Vagina (tissue), 2 donors: ENCODE measurements around the gene RHBDL3. TPM values are rescaled to one million over a fixed set of nuclear protein-coding genes. Genes with fewer than 3 reads are reported as not detected.

Experiments used
- DNase-seq, 2 donors: peaks; one replicate each; pipeline ENCODE4 v3.0.0-alpha.2; 2017; ENCODE audit errors: extremely low spot score in 2 of 2
- H3K27ac ChIP-seq: fragments of 200-600 bp; sonication (generic); one replicate; pipeline ENCODE4 v1.5.1; 2019
- H3K27me3 ChIP-seq: fragments of 200-600 bp; sonication (generic); one replicate; pipeline ENCODE4 v1.5.1; 2019
- H3K36me3 ChIP-seq, 2 donors: fragments of 200-600 bp; sonication (generic); one replicate each; pipeline ENCODE4 v1.5.1; 2017 to 2019
- H3K4me1 ChIP-seq: fragments of 200-600 bp; sonication (generic); one replicate; pipeline ENCODE4 v1.5.1; 2019
- H3K4me3 ChIP-seq, 2 donors: fragments of 200-600 bp; sonication (generic); 1 replicate in 1 of 2; 2 replicates in 1 of 2; pipeline ENCODE4 v1.5.1; 2016 to 2019
- H3K9me3 ChIP-seq: fragments of 200-600 bp; sonication (generic); one replicate; pipeline ENCODE4 v1.5.1; 2019
- CTCF ChIP-seq, 3 experiments: fragments of 450-650 bp in 2 of 3; fragments of 200-600 bp in 1 of 3; sonication (generic) in 1 of 3; IDR thresholded peaks; one replicate each; pipeline ENCODE4 v1.5.1; 2017 to 2019; ENCODE audit warnings: antibody characterized with exemption in 3 of 3, mild to moderate bottlenecking in 2 of 3, moderate library complexity in 2 of 3
- POLR2A ChIP-seq, 2 donors: fragments of 450-650 bp; IDR thresholded peaks; one replicate each; pipeline ENCODE4 v1.6.1; 2017; ENCODE audit warnings: antibody characterized with exemption in 2 of 2, mild to moderate bottlenecking in 2 of 2, moderate library complexity in 2 of 2
- POLR2AphosphoS5 ChIP-seq, 2 donors: sonication (generic); formaldehyde crosslinking; IDR thresholded peaks; one replicate each; pipeline ENCODE4 v1.9.0; 2017; ENCODE audit warnings: antibody characterized with exemption in 2 of 2, mild to moderate bottlenecking in 2 of 2, low read depth in 1 of 2; ENCODE audit not compliant: insufficient read depth in 1 of 2
- intact Hi-C: fragments of 100-400 bp; cut with DNase I; formaldehyde crosslinking; loops from one replicate; pipeline ENCODE4 v1.15.1; 2023
- total RNA-seq: library from RNA; depleted of rRNA; stranded (reverse); fragments of >200 nt; gene quantifications from one replicate; pipeline ENCODE4 v1.2.3, GENCODE V29; 2016

Gene RHBDL3
- 1.7 TPM for total RNA-seq

GRCh38 chr17:32265192-32265923, at the start of gene RHBDL3:
TSS of gene RHBDL3 (plus strand) at chr17:32265832. CDS start at chr17:32266190, 358 bp downstream.
- peak within 1 kb of the TSS; percentile 72 for H3K27ac ChIP-seq
- intact Hi-C loops: no loop called here
- TF ChIP-seq POLR2AphosphoS5 (IDR thresholded peaks at IDR 0.05; ENCODE audit: insufficient read depth in 1 of 2, low read depth in 1 of 2) (peak in 1 of 2 donors; percentile 49), CTCF (IDR thresholded peaks at IDR 0.05) (no peak)
- no peaks in the 10 kb centered on the region for H3K9me3 ChIP-seq
- no peaks in the 10 kb centered on the region for H3K27me3 ChIP-seq
- no peak for DNase-seq
- H3K36me3 ChIP-seq: no peaks in the 10 kb centered on the region
- peak within 1 kb of the TSS; percentile 67 to 97 for H3K4me3 ChIP-seq
- peaks cover 34% of the 10 kb centered on the region for H3K4me1 ChIP-seq

GRCh38 chr17:32222621-32223020, 43.0 kb upstream of the RHBDL3 start:
- DNase-seq: no peak
- intact Hi-C loops: no loop called here
- no peak overlapping the region for H3K27ac ChIP-seq
- H3K4me3 ChIP-seq: no peak overlapping the region
- no peaks in the 10 kb centered on the region for H3K27me3 ChIP-seq
- TF ChIP-seq POLR2A (IDR thresholded peaks at IDR 0.05) (no peak), CTCF (IDR thresholded peaks at IDR 0.05) (no peak), POLR2AphosphoS5 (IDR thresholded peaks at IDR 0.05; ENCODE audit: insufficient read depth in 1 of 2, low read depth in 1 of 2) (no peak)
- no peaks in the 10 kb centered on the region for H3K4me1 ChIP-seq
- H3K9me3 ChIP-seq: no peaks in the 10 kb centered on the region
- H3K36me3 ChIP-seq: peaks cover 0 to 19% of the 10 kb centered on the region in 2 donors

GRCh38 chr17:32223703-32224102, 41.9 kb upstream of the RHBDL3 start:
- peaks cover 0 to 19% of the 10 kb centered on the region in 2 donors for H3K36me3 ChIP-seq
- no peaks in the 10 kb centered on the region for H3K4me1 ChIP-seq
- TF ChIP-seq POLR2A (IDR thresholded peaks at IDR 0.05): no peak
- TF ChIP-seq CTCF (IDR thresholded peaks at IDR 0.05): no peak
- no peak for TF ChIP-seq POLR2AphosphoS5 (IDR thresholded peaks at IDR 0.05; ENCODE audit: insufficient read depth in 1 of 2, low read depth in 1 of 2)
- no peak overlapping the region for H3K4me3 ChIP-seq
- intact Hi-C loops: no loop called here
- no peak overlapping the region for H3K27ac ChIP-seq
- DNase-seq: no peak
- no peaks in the 10 kb centered on the region for H3K9me3 ChIP-seq
- no peaks in the 10 kb centered on the region for H3K27me3 ChIP-seq

GRCh38 chr17:32226886-32227285, 38.7 kb upstream of the RHBDL3 start:
- peaks cover 0 to 19% of the 10 kb centered on the region in 2 donors for H3K36me3 ChIP-seq
- H3K4me3 ChIP-seq: no peak overlapping the region
- H3K4me1 ChIP-seq: no peaks in the 10 kb centered on the region
- no peak for TF ChIP-seq POLR2A (IDR thresholded peaks at IDR 0.05)
- no peak for TF ChIP-seq POLR2AphosphoS5 (IDR thresholded peaks at IDR 0.05; ENCODE audit: insufficient read depth in 1 of 2, low read depth in 1 of 2)
- no peak for TF ChIP-seq CTCF (IDR thresholded peaks at IDR 0.05)
- no peaks in the 10 kb centered on the region for H3K9me3 ChIP-seq
- intact Hi-C loops: no loop called here
- no peak for DNase-seq
- H3K27ac ChIP-seq: no peak overlapping the region
- H3K27me3 ChIP-seq: no peaks in the 10 kb centered on the region

- Histone ChIP-seq H3K27me3 (no peaks in the 10 kb centered on the region), H3K27ac (no peak overlapping the region), H3K4me1 (no peaks in the 10 kb centered on the region), H3K9me3 (no peaks in the 10 kb centered on the region), H3K36me3 (peaks cover 0 to 19% of the 10 kb centered on the region in 2 donors), H3K4me3 (no peak overlapping the region)
- intact Hi-C loops: no loop called here
- no peak for TF ChIP-seq CTCF (IDR thresholded peaks at IDR 0.05)
- TF ChIP-seq POLR2AphosphoS5 (IDR thresholded peaks at IDR 0.05; ENCODE audit: insufficient read depth in 1 of 2, low read depth in 1 of 2): no peak
- no peak for TF ChIP-seq POLR2A (IDR thresholded peaks at IDR 0.05)
- DNase-seq: no peak
Measured at GRCh38 chr17:32227910-32228309, 37.7 kb upstream of the RHBDL3 start.
